Activated naive CD8-positive, alpha-beta T cell treated with anti-CD3 and anti-CD28 coated beads, Interleukin-2, amount 50 U/mL, for 24 hours (primary cell): ENCODE measurements around the gene BIRC5.

Source experiments
- ATAC-seq: fragments of 150-1000 bp; cut with Tn5 transposase; one replicate; pipeline ENCODE4 v1.10.0; 2021
- DNase-seq: peaks from one replicate; pipeline ENCODE4 v3.0.0; 2021
- H3K27ac Mint-ChIP-seq: one replicate; pipeline ENCODE4 v1.8.0; 2021; ENCODE audit warnings: mild to moderate bottlenecking, mixed read lengths
- H3K27me3 Mint-ChIP-seq: one replicate; pipeline ENCODE4 v1.8.0; 2021; ENCODE audit warnings: mixed read lengths
- H3K36me3 Mint-ChIP-seq: one replicate; pipeline ENCODE4 v1.8.0; 2021; ENCODE audit warnings: low read depth, mixed read lengths
- H3K4me1 Mint-ChIP-seq: one replicate; pipeline ENCODE4 v1.8.0; 2021; ENCODE audit warnings: mixed read lengths
- H3K4me3 Mint-ChIP-seq: one replicate; pipeline ENCODE4 v1.8.0; 2021; ENCODE audit warnings: mild to moderate bottlenecking, moderate library complexity, mixed read lengths
- H3K9me3 Mint-ChIP-seq: one replicate; pipeline ENCODE4 v1.8.0; 2021; ENCODE audit warnings: mixed read lengths

The BIRC5 gene

DNA sequence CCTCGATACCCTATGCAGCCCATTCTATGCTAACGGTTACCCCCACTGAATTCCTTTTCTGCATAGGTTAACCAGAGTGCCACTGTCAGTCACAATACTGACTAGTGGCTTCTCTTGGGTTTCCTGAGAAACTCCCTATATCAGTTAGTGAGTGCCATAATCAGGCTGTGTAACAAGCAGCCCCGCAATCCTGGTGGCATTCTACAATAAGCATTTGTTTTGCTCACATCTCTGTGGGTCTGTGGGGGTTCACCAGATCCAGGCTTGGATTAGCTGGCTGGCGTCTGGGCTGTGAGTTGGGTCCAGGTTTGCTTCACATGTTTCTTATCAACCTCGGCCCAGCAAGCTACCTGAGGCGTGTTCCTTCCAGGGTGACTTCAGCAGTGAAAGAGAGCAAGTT, 59.8 kb downstream of the BIRC5 start:
- H3K4me1 Mint-ChIP-seq = peaks cover 16% of the 10 kb centered on the region
- no peaks in the 10 kb centered on the region for H3K36me3 Mint-ChIP-seq
- no peak for ATAC-seq
- no peaks in the 10 kb centered on the region for H3K9me3 Mint-ChIP-seq
- H3K27me3 Mint-ChIP-seq = no peaks in the 10 kb centered on the region
- H3K4me3 Mint-ChIP-seq = no peak overlapping the region
- no peak for DNase-seq
- H3K27ac Mint-ChIP-seq = no peak overlapping the region
